Nephron progenitor cell (in vitro differentiated cells): ENCODE measurements around the gene GALR3.
A peak's percentile ranks its signal among the peaks of the same experiment; 100 is the strongest.

Experiments
- DNase-seq: peaks from one replicate; pipeline ENCODE4 v3.0.0; 2021
- H3K27ac Mint-ChIP-seq: 2 replicates; pipeline ENCODE4 v1.8.0; 2021; ENCODE audit warnings: mild to moderate bottlenecking, moderate library complexity, mixed read lengths
- H3K27me3 Mint-ChIP-seq: 2 replicates; pipeline ENCODE4 v1.8.0; 2021; ENCODE audit warnings: mild to moderate bottlenecking, low read depth, mixed read lengths; ENCODE audit not compliant: poor library complexity
- H3K36me3 Mint-ChIP-seq: 2 replicates; pipeline ENCODE4 v1.8.0; 2021; ENCODE audit warnings: low read depth, mixed read lengths
- H3K4me1 Mint-ChIP-seq: 2 replicates; pipeline ENCODE4 v1.8.0; 2021; ENCODE audit warnings: mixed read lengths
- H3K4me3 Mint-ChIP-seq: 2 replicates; pipeline ENCODE4 v1.8.0; 2021; ENCODE audit warnings: mild to moderate bottlenecking, moderate library complexity, mixed read lengths
- H3K9me3 Mint-ChIP-seq: 2 replicates; pipeline ENCODE4 v1.8.0; 2021; ENCODE audit warnings: mild to moderate bottlenecking, moderate library complexity, mixed read lengths
- CTCF ChIP-seq: fragments of 200-600 bp; sonication (generic); IDR thresholded peaks from 2 replicates; pipeline ENCODE4 v1.5.0; 2021; ENCODE audit warnings: antibody characterized with exemption

GALR3 gene

GRCh38 chr22:37811867-37812266 lies 11.3 kb upstream of the GALR3 start:
- no peak for DNase-seq
- H3K4me1 Mint-ChIP-seq, result peaks cover 20% of the 10 kb centered on the region
- H3K36me3 Mint-ChIP-seq, result peaks cover 6% of the 10 kb centered on the region
- peaks cover 3% of the 10 kb centered on the region for H3K27me3 Mint-ChIP-seq
- no peak overlapping the region for H3K4me3 Mint-ChIP-seq
- TF ChIP-seq CTCF, result no peak
- no peak overlapping the region for H3K27ac Mint-ChIP-seq
- no peaks in the 10 kb centered on the region for H3K9me3 Mint-ChIP-seq

- TF ChIP-seq CTCF, result no peak
- no peak overlapping the region for H3K27ac Mint-ChIP-seq
These were observed 10.1 kb upstream of the GALR3 start for GRCh38 chr22:37812869-37813678.

GRCh38 chr22:37815593-37815992 lies 7.6 kb upstream of the GALR3 start:
- H3K4me1 Mint-ChIP-seq, result peaks cover 17% of the 10 kb centered on the region
- H3K36me3 Mint-ChIP-seq, result peaks cover 4% of the 10 kb centered on the region
- no peak for TF ChIP-seq CTCF
- peaks cover 25% of the 10 kb centered on the region for H3K27me3 Mint-ChIP-seq
- H3K27ac Mint-ChIP-seq, result no peak overlapping the region
- H3K9me3 Mint-ChIP-seq, result no peaks in the 10 kb centered on the region
- no peak overlapping the region for H3K4me3 Mint-ChIP-seq
- DNase-seq, result no peak

More at GRCh38 chr22:37812869-37813678, 10.1 kb upstream of the GALR3 start:
- H3K4me1 Mint-ChIP-seq, result peaks cover 28% of the 10 kb centered on the region
- peaks cover 10% of the 10 kb centered on the region for H3K36me3 Mint-ChIP-seq
- no peak for DNase-seq
- H3K27me3 Mint-ChIP-seq, result peaks cover 7% of the 10 kb centered on the region
- H3K4me3 Mint-ChIP-seq, result no peak overlapping the region
- H3K9me3 Mint-ChIP-seq, result no peaks in the 10 kb centered on the region

- Mint-ChIP-seq H3K9me3 (no peaks in the 10 kb centered on the region), H3K4me1 (peaks cover 19% of the 10 kb centered on the region), H3K4me3 (no peak overlapping the region), H3K36me3 (peaks cover 4% of the 10 kb centered on the region), H3K27me3 (peaks cover 35% of the 10 kb centered on the region), H3K27ac (no peak overlapping the region)
- TF ChIP-seq CTCF, result no peak
- DNase-seq, result no peak
These were observed 6.5 kb upstream of the GALR3 start for GRCh38 chr22:37816543-37817180.

- peak overlapping the region; percentile 85 for H3K27ac Mint-ChIP-seq
- peaks cover 31% of the 10 kb centered on the region for H3K4me1 Mint-ChIP-seq
- peak; percentile 95 for DNase-seq
- peaks cover 4% of the 10 kb centered on the region for H3K36me3 Mint-ChIP-seq
- peak overlapping the region; percentile 67 for H3K4me3 Mint-ChIP-seq
- H3K9me3 Mint-ChIP-seq, result no peaks in the 10 kb centered on the region
- peaks cover 47% of the 10 kb centered on the region for H3K27me3 Mint-ChIP-seq
- TF ChIP-seq CTCF, result peak; percentile 93
These were observed 5.3 kb upstream of the GALR3 start for GRCh38 chr22:37817705-37818408.
